Tibial artery (tissue), 4 donors: ENCODE data around the gene THRB.

Experiments used
- DNase-seq, 2 donors: peaks; one replicate each; pipeline ENCODE4 v3.0.0-alpha.2; 2019
- H3K27ac ChIP-seq, 2 donors: fragments of 200-600 bp; sonication (generic) in 1 of 2; 1 replicate in 1 of 2; 2 replicates in 1 of 2; pipeline ENCODE4 v1.5.1; 2018 to 2019; ENCODE audit warnings: mild to moderate bottlenecking in 1 of 2
- H3K27me3 ChIP-seq, 2 donors: fragments of 200-600 bp; sonication (generic) in 1 of 2; one replicate each; pipeline versions ENCODE4 v1.5.1 to v1.6.0; 2016 to 2019
- H3K36me3 ChIP-seq, 3 donors: fragments of 200-600 bp; sonication (generic) in 2 of 3; one replicate each; pipeline ENCODE4 v1.5.1; 2016 to 2019; ENCODE audit warnings: mild to moderate bottlenecking in 2 of 3
- H3K4me1 ChIP-seq, 4 donors: fragments of 200-600 bp; sonication (generic) in 2 of 4; 1 replicate in 3 of 4; 2 replicates in 1 of 4; pipeline ENCODE4 v1.5.1; 2016 to 2019
- H3K4me3 ChIP-seq, 2 donors: fragments of 200-600 bp; sonication (generic) in 1 of 2; 1 replicate in 1 of 2; 2 replicates in 1 of 2; pipeline ENCODE4 v1.5.1; 2018 to 2019; ENCODE audit warnings: mild to moderate bottlenecking in 2 of 2
- H3K9me3 ChIP-seq, 3 donors: fragments of 200-600 bp; sonication (generic) in 1 of 3; one replicate each; pipeline ENCODE4 v1.5.1; 2016 to 2019
- CTCF ChIP-seq, 2 experiments: fragments of 200-600 bp in 1 of 2; fragments of 450-650 bp in 1 of 2; IDR thresholded peaks; one replicate each; pipeline ENCODE4 v1.5.1; 2017 to 2019; ENCODE audit warnings: antibody characterized with exemption in 2 of 2, mild to moderate bottlenecking in 1 of 2, moderate library complexity in 1 of 2
- intact Hi-C: fragments of 100-400 bp; cut with DNase I; formaldehyde crosslinking; loops from one replicate; pipeline ENCODE4 v1.15.0; 2023; ENCODE audit warnings: low total_unique reads

THRB gene

GRCh38 chr3:24513463-24513862 is 18.8 kb upstream of the THRB start:
- intact Hi-C loops = no loop called here
- no peaks in the 10 kb centered on the region for H3K9me3 ChIP-seq
- H3K27ac ChIP-seq = no peak overlapping the region
- no peaks in the 10 kb centered on the region for H3K27me3 ChIP-seq
- peaks cover 0 to 21% (median 1%) of the 10 kb centered on the region in 4 donors for H3K4me1 ChIP-seq
- TF ChIP-seq CTCF (IDR thresholded peaks at IDR 0.05) = no peak
- no peak for DNase-seq
- no peaks in the 10 kb centered on the region for H3K36me3 ChIP-seq
- H3K4me3 ChIP-seq = no peak overlapping the region

GRCh38 chr3:24512564-24513197 is 18.0 kb upstream of the THRB start:
- H3K27me3 ChIP-seq = no peaks in the 10 kb centered on the region
- no peak for DNase-seq

GRCh38 chr3:24510030-24510648 is 15.5 kb upstream of the THRB start:
- no peak for DNase-seq
- no peaks in the 10 kb centered on the region for H3K36me3 ChIP-seq
- intact Hi-C loops = no loop called here

More at GRCh38 chr3:24512564-24513197, 18.0 kb upstream of the THRB start:
- H3K4me3 ChIP-seq = no peak overlapping the region
- peaks cover 0 to 29% (median 1%) of the 10 kb centered on the region in 4 donors for H3K4me1 ChIP-seq
- no peaks in the 10 kb centered on the region for H3K9me3 ChIP-seq
- intact Hi-C loops = no loop called here
- TF ChIP-seq CTCF (IDR thresholded peaks at IDR 0.05) = no peak
- no peaks in the 10 kb centered on the region for H3K36me3 ChIP-seq
- H3K27ac ChIP-seq = peak overlapping the region in 1 of 2 donors; percentile 2

GRCh38 chr3:24508423-24508839 is 13.8 kb upstream of the THRB start:
- intact Hi-C loops = no loop called here
- no peaks in the 10 kb centered on the region for H3K36me3 ChIP-seq
- no peak overlapping the region for H3K4me3 ChIP-seq
- no peaks in the 10 kb centered on the region for H3K27me3 ChIP-seq
- H3K9me3 ChIP-seq = no peaks in the 10 kb centered on the region
- TF ChIP-seq CTCF (IDR thresholded peaks at IDR 0.05) = no peak
- peaks cover 0 to 25% (median 1%) of the 10 kb centered on the region in 4 donors for H3K4me1 ChIP-seq
- no peak overlapping the region for H3K27ac ChIP-seq
- DNase-seq = no peak

More at GRCh38 chr3:24510030-24510648, 15.5 kb upstream of the THRB start:
- H3K27ac ChIP-seq = no peak overlapping the region
- H3K27me3 ChIP-seq = no peaks in the 10 kb centered on the region
- H3K4me3 ChIP-seq = no peak overlapping the region
- H3K9me3 ChIP-seq = no peaks in the 10 kb centered on the region
- TF ChIP-seq CTCF (IDR thresholded peaks at IDR 0.05) = no peak
- peaks cover 0 to 32% (median 1%) of the 10 kb centered on the region in 4 donors for H3K4me1 ChIP-seq

GRCh38 chr3:24507776-24508422 is 13.2 kb upstream of the THRB start:
- Histone ChIP-seq H3K27ac (no peak overlapping the region), H3K4me3 (no peak overlapping the region), H3K4me1 (peaks cover 0 to 20% (median 1%) of the 10 kb centered on the region in 4 donors), H3K36me3 (no peaks in the 10 kb centered on the region), H3K9me3 (no peaks in the 10 kb centered on the region), H3K27me3 (no peaks in the 10 kb centered on the region)
- DNase-seq = no peak
- intact Hi-C loops = no loop called here
- TF ChIP-seq CTCF (IDR thresholded peaks at IDR 0.05) = no peak
